ENCODE measurements around the gene WDR81. TPM values are rescaled to one million over a fixed set of nuclear protein-coding genes. Genes with fewer than 3 reads are reported as not detected.

Gene WDR81
- total and polyA plus RNA-seq, 10 of the 15 experiments (the other 5 are each of a cell fraction or from before 2014, with no cell fraction given), result 0.13 to 22.4 (median 7.3) TPM; not detected in 1

GRCh38 chr17:1735834-1736347 lies 11.4 kb downstream of the WDR81 start:
- ChIA-PET RAD21 (ENCODE audit: unreplicated experiment) (interaction anchor here (0.9 to 2.2 kb wide), 6 partner anchors 14 to 48 kb away, joined by 3 to 24 read pairs (median 6); partner anchors contain the start of gene WDR81), CTCF (interaction anchor here (1.0 to 1.9 kb wide), 7 partner anchors 11 to 129 kb away, joined by 3 to 13 read pairs (median 3); partner anchors contain the start of genes RPA1, SMYD4 and WDR81), SMC1A (ENCODE audit: uncharacterized antibody, unreplicated experiment) (interaction anchor here (1.0 to 2.1 kb wide), 6 partner anchors 11 to 129 kb away, joined by 3 to 15 read pairs (median 4); partner anchors contain the start of genes SERPINF1 and WDR81), POLR2A (interaction anchor here (0.6 to 2.7 kb wide), 7 partner anchors 9 to 48 kb away, joined by 3 to 16 read pairs (median 5); partner anchors contain the start of gene WDR81)
- H3K9ac ChIP-seq (ENCODE audit: control insufficient read depth, insufficient read depth, low read length), result peak overlapping the region; percentile 41; the same call in 1 of the 2 replicates
- FAIRE-seq (no peak), DNase-seq (ENCODE audit: low read depth, low spot score) (no peak), ATAC-seq (no peak)
- no peaks in the 10 kb centered on the region for H4K20me1 ChIP-seq (ENCODE audit: control insufficient read depth, insufficient read depth)
- H3K9me3 ChIP-seq (replicated peaks; ENCODE audit: control insufficient read depth, insufficient read depth, low read length), result no peaks in the 10 kb centered on the region
- no peak overlapping the region for H2AFZ ChIP-seq (ENCODE audit: control insufficient read depth, low read depth, low read length)
- H3K79me2 ChIP-seq (ENCODE audit: control insufficient read depth, insufficient read depth, low read length), result no peaks in the 10 kb centered on the region
- H3K27me3 ChIP-seq (replicated peaks in 1 of 2; ENCODE audit: control insufficient read depth in 2 of 2, insufficient read depth in 2 of 2, low read length in 1 of 2), result no peaks in the 10 kb centered on the region
- in situ Hi-C loops (cut with MboI), result no loop called here
- peak overlapping the region; percentile 74; the same call in 1 of the 2 replicates for H3K27ac ChIP-seq (ENCODE audit: control insufficient read depth, insufficient read depth)
- 92% methylated on average over 17 of the region's 17 CpGs for WGBS (ENCODE audit: insufficient coverage, insufficient replicate concordance, low lambda C conversion rate, missing lambda C conversion rate)
- H3K36me3 ChIP-seq (ENCODE audit: control insufficient read depth in 2 of 2, insufficient read depth in 2 of 2, low read length in 1 of 2), result no peaks in the 10 kb centered on the region; a peak in 1 of 4 replicates
- intact Hi-C loops (cut with micrococcal nuclease; ENCODE audit: unreplicated experiment), result no loop called here
- TF ChIP-seq RB1 (IDR thresholded peaks at IDR 0.05; ENCODE audit: borderline replicate concordance), result no peak
- peak; percentile 39 for TF ChIP-seq POLR2A (IDR thresholded peaks at IDR 0.05; ENCODE audit: low read depth, low read length)
- H3K4me3 ChIP-seq, result no peak overlapping the region
- 0 out of 2 replicates have a peak overlapping the region, but pooled peaks have one; percentile 41 for H3K4me2 ChIP-seq (ENCODE audit: control insufficient read depth, insufficient read depth)
- H3K4me1 ChIP-seq (ENCODE audit: control insufficient read depth, insufficient read depth, low read length), result peaks cover 22% of the 10 kb centered on the region
- BruUV-seq (replicated peaks), result no TSS peak

- ATAC-seq, result peak; percentile 92
- H3K4me1 ChIP-seq (ENCODE audit: control insufficient read depth, insufficient read depth, low read length), result peaks cover 22% of the 10 kb centered on the region
- H3K36me3 ChIP-seq (ENCODE audit: control insufficient read depth in 2 of 2, insufficient read depth in 2 of 2, low read length in 1 of 2), result no peaks in the 10 kb centered on the region; a peak in 1 of 4 replicates
- ChIA-PET CTCF (interaction anchor here (0.7 to 1.9 kb wide), 8 partner anchors 12 to 554 kb away, joined by 3 to 13 read pairs (median 3); partner anchors contain the start of genes RPA1, SMYD4 and WDR81), POLR2A (interaction anchor here (0.6 to 2.7 kb wide), 9 partner anchors 10 to 87 kb away, joined by 3 to 16 read pairs (median 4); partner anchors contain the start of genes RILP and WDR81), SMC1A (ENCODE audit: uncharacterized antibody, unreplicated experiment) (interaction anchor here (0.6 to 2.1 kb wide), 12 partner anchors 10 to 129 kb away, joined by 3 to 15 read pairs (median 4); partner anchors contain the start of genes SERPINF1 and WDR81), RAD21 (ENCODE audit: unreplicated experiment) (interaction anchor here (0.6 to 2.2 kb wide), 11 partner anchors 15 to 302 kb away, joined by 3 to 24 read pairs (median 3); partner anchors contain the start of gene WDR81)
- intact Hi-C loops (cut with micrococcal nuclease; ENCODE audit: unreplicated experiment) (no loop called here), in situ Hi-C loops (cut with MboI) (no loop called here)
- FAIRE-seq, result peak; percentile 54
- 58% methylated on average over 22 of the region's 25 CpGs for WGBS (ENCODE audit: insufficient coverage, insufficient replicate concordance, low lambda C conversion rate, missing lambda C conversion rate)
- no peak overlapping the region; the same call in 1 of the 2 replicates for H2AFZ ChIP-seq (ENCODE audit: control insufficient read depth, low read depth, low read length)
- no peaks in the 10 kb centered on the region for H3K27me3 ChIP-seq (replicated peaks in 1 of 2; ENCODE audit: control insufficient read depth in 2 of 2, insufficient read depth in 2 of 2, low read length in 1 of 2)
- BruUV-seq (replicated peaks), result no TSS peak
- no peaks in the 10 kb centered on the region for H4K20me1 ChIP-seq (ENCODE audit: control insufficient read depth, insufficient read depth)
- DNase-seq (ENCODE audit: low read depth, low spot score), result no peak
- no peaks in the 10 kb centered on the region for H3K79me2 ChIP-seq (ENCODE audit: control insufficient read depth, insufficient read depth, low read length)
- peak overlapping the region; percentile 41 for H3K4me2 ChIP-seq (ENCODE audit: control insufficient read depth, insufficient read depth)
- peak overlapping the region; percentile 74 for H3K27ac ChIP-seq (ENCODE audit: control insufficient read depth, insufficient read depth)
- peak overlapping the region; percentile 41 for H3K9ac ChIP-seq (ENCODE audit: control insufficient read depth, insufficient read depth, low read length)
- H3K9me3 ChIP-seq (replicated peaks; ENCODE audit: control insufficient read depth, insufficient read depth, low read length), result no peaks in the 10 kb centered on the region
- peak overlapping the region; percentile 26; the same call in 1 of the 2 replicates for H3K4me3 ChIP-seq
- TF ChIP-seq KLF5 (IDR thresholded peaks at IDR 0.05; ENCODE audit: partially characterized antibody) (no peak), BRCA1 (IDR thresholded peaks at IDR 0.05; ENCODE audit: low read depth, low read length) (no peak), RFX5 (IDR thresholded peaks at IDR 0.05; ENCODE audit: low read depth, low read length) (no peak), HDGF (IDR thresholded peaks at IDR 0.05) (peak; percentile 62; the same call in 1 of the 2 replicates), POLR2AphosphoS5 (IDR thresholded peaks at IDR 0.05; ENCODE audit: low read length) (peak; percentile 48; the same call in 1 of the 2 replicates), TBL1XR1 (IDR thresholded peaks at IDR 0.05; ENCODE audit: low read depth, low read length) (no peak), SUPT20H (IDR thresholded peaks at IDR 0.05; ENCODE audit: borderline replicate concordance, control insufficient read depth, low read depth, low read length) (no peak), ZNF24 (IDR thresholded peaks at IDR 0.05) (0 out of 2 replicates have a peak, but pooled peaks have one; percentile 10), NFYB (IDR thresholded peaks at IDR 0.05; ENCODE audit: insufficient read depth, low read depth, low read length) (no peak), POU2F2 (IDR thresholded peaks at IDR 0.05; ENCODE audit: borderline replicate concordance, low read depth, low read length) (peak; percentile 59; the same call in 1 of the 3 replicates), RB1 (IDR thresholded peaks at IDR 0.05; ENCODE audit: borderline replicate concordance) (no peak), IKZF2 (IDR thresholded peaks at IDR 0.05) (peak; percentile 61 to 71; a peak in 2 of 4 replicates), LARP7 (IDR thresholded peaks at IDR 0.05) (0 out of 2 replicates have a peak, but pooled peaks have one; percentile 50), HCFC1 (IDR thresholded peaks at IDR 0.05; ENCODE audit: low read length) (no peak)
Observed at GRCh38 chr17:1736348-1737281, 12.1 kb downstream of the WDR81 start.

Measured in GM12878 (cell line).